Prostate gland (tissue), 2 donors: ENCODE results near the gene TBX4. TPM values are rescaled to one million over a fixed set of nuclear protein-coding genes. Genes with fewer than 3 reads are reported as not detected.
A peak's percentile ranks its signal among the peaks of the same experiment; 100 is the strongest.

Experiments
- DNase-seq: peaks from one replicate; pipeline ENCODE4 v3.0.0-alpha.2; 2019; ENCODE audit warnings: low spot score
- H3K27ac ChIP-seq, 2 donors: fragments of 200-600 bp; sonication (generic); 2 replicates each; pipeline ENCODE4 v1.5.1; 2017 to 2019
- H3K27me3 ChIP-seq: fragments of 200-600 bp; sonication (generic); replicated peaks from 2 replicates; pipeline ENCODE4 v1.5.1; 2019; ENCODE audit not compliant: insufficient read depth
- H3K36me3 ChIP-seq, 2 donors: fragments of 200-600 bp; sonication (generic); 1 replicate in 1 of 2; 2 replicates in 1 of 2; pipeline versions ENCODE4 v1.5.1 to v1.8.1; 2017 to 2019
- H3K4me1 ChIP-seq: fragments of 200-600 bp; sonication (generic); replicated peaks from 2 replicates; pipeline ENCODE4 v1.5.1; 2019
- H3K4me3 ChIP-seq, 2 donors: fragments of 200-600 bp; sonication (generic); 2 replicates each; pipeline ENCODE4 v1.5.1; 2017 to 2019
- H3K9me3 ChIP-seq: fragments of 200-600 bp; sonication (generic); 2 replicates; pipeline ENCODE4 v1.5.1; 2017
- CTCF ChIP-seq, 4 experiments: fragments of 200-600 bp in 2 of 4; fragments of 450-650 bp in 2 of 4; sonication (generic) in 2 of 4; IDR thresholded peaks; 1 replicate in 3 of 4; 2 replicates in 1 of 4; pipeline ENCODE4 v1.5.1; 2016 to 2019; ENCODE audit warnings: antibody characterized with exemption in 4 of 4, mild to moderate bottlenecking in 2 of 4, moderate library complexity in 2 of 4
- POLR2A ChIP-seq: fragments of 450-650 bp; IDR thresholded peaks from one replicate; pipeline ENCODE4 v1.6.1; 2016; ENCODE audit warnings: antibody characterized with exemption, mild to moderate bottlenecking
- POLR2AphosphoS5 ChIP-seq: sonication (generic); formaldehyde crosslinking; IDR thresholded peaks from one replicate; pipeline ENCODE4 v1.6.1; 2017; ENCODE audit warnings: antibody characterized with exemption
- WGBS: methylation state at CpG from one replicate; pipeline ENCODE4 v1.1.5; 2018; 5-methylcytosine and 5-hydroxymethylcytosine counted together
- intact Hi-C: fragments of 100-400 bp; cut with DNase I; formaldehyde crosslinking; loops from one replicate; pipeline ENCODE4 v1.14.2; 2022
- total RNA-seq, 2 donors: library from RNA; depleted of rRNA; stranded (reverse); fragments of >200 nt; gene quantifications; one replicate each; pipeline ENCODE4 v1.1.0, GENCODE V29; 2016

The TBX4 gene
- total RNA-seq, 2 donors from 2014 or later, result 3.5 to 5.0 TPM

DNA sequence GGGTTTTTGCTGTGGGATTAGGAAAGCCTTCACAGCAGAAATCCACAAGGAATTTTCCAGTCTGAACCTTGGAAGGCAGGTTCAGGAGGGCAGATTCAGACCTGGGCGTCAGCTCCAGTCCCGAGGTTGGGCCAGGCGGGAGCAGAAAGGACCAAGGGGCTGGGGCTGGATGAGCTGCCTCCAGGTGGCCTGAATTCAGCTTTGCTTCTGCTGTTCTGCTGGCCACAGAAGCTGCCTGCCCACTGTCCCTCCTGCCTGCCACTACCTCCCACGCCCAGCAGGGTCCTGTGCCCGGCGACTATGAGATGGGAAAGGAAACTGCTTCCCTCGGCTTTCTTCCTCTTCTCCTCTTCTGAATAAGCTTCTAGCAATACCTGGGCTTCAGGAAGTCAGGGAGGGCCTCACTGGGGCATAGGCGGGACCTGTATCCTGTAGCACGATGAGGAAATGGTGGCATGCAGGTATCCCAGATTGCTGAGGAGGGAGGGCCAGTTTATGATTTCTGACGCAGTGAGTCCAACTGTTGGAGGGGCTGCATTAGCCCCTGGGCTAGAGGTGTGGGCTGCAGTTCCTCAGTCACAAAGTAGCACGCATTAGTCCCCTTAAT lies 18.4 kb downstream of the TBX4 start:
- no peaks in the 10 kb centered on the region for H3K36me3 ChIP-seq
- intact Hi-C loops, result no loop called here
- WGBS, result 85% methylated on average over 11 of the region's 11 CpGs
- no peak for DNase-seq
- H3K4me1 ChIP-seq, result no peaks in the 10 kb centered on the region
- H3K27ac ChIP-seq, result no peak overlapping the region
- H3K9me3 ChIP-seq, result no peaks in the 10 kb centered on the region
- TF ChIP-seq POLR2A, result no peak
- TF ChIP-seq POLR2AphosphoS5, result no peak
- TF ChIP-seq CTCF (IDR thresholded peaks at IDR 0.05), result no peak
- no peaks in the 10 kb centered on the region for H3K27me3 ChIP-seq
- no peak overlapping the region for H3K4me3 ChIP-seq

GRCh38 chr17:61474235-61474927 lies 22.2 kb downstream of the TBX4 start:
- Histone ChIP-seq H3K4me3 (no peak overlapping the region), H3K27ac (peak overlapping the region; percentile 5 to 42), H3K4me1 (no peaks in the 10 kb centered on the region), H3K36me3 (no peaks in the 10 kb centered on the region), H3K9me3 (no peaks in the 10 kb centered on the region), H3K27me3 (no peaks in the 10 kb centered on the region)
- 58% methylated on average over 12 of the region's 12 CpGs for WGBS
- peak; percentile 82 for TF ChIP-seq POLR2AphosphoS5
- no peak for TF ChIP-seq CTCF (IDR thresholded peaks at IDR 0.05)
- intact Hi-C loops, result no loop called here
- DNase-seq, result peak; percentile 75

GRCh38 chr17:61474934-61475333 lies 22.7 kb downstream of the TBX4 start:
- Histone ChIP-seq H3K4me3 (no peak overlapping the region), H3K4me1 (no peaks in the 10 kb centered on the region), H3K27ac (no peak overlapping the region), H3K9me3 (no peaks in the 10 kb centered on the region), H3K36me3 (no peaks in the 10 kb centered on the region), H3K27me3 (no peaks in the 10 kb centered on the region)
- 79% methylated on average over 6 of the region's 6 CpGs for WGBS
- DNase-seq, result no peak
- intact Hi-C loops, result no loop called here
- no peak for TF ChIP-seq POLR2A
- TF ChIP-seq CTCF (IDR thresholded peaks at IDR 0.05), result no peak
- no peak for TF ChIP-seq POLR2AphosphoS5

GRCh38 chr17:61475726-61476125 lies 23.5 kb downstream of the TBX4 start:
- H3K27me3 ChIP-seq, result no peaks in the 10 kb centered on the region
- no peak overlapping the region for H3K27ac ChIP-seq
- H3K4me1 ChIP-seq, result no peaks in the 10 kb centered on the region
- no peaks in the 10 kb centered on the region for H3K36me3 ChIP-seq
- intact Hi-C loops, result no loop called here
- no peaks in the 10 kb centered on the region for H3K9me3 ChIP-seq
- no peak for DNase-seq
- TF ChIP-seq POLR2AphosphoS5 (no peak), POLR2A (no peak), CTCF (IDR thresholded peaks at IDR 0.05) (no peak)
- WGBS, result 69% methylated on average over 8 of the region's 8 CpGs
- no peak overlapping the region for H3K4me3 ChIP-seq
